Measurements from ENCODE around the gene ATP6V0D1. TPM values are rescaled to one million over a fixed set of nuclear protein-coding genes. Genes with fewer than 3 reads are reported as not detected.
A peak's percentile ranks its signal among the peaks of the same experiment; 100 is the strongest.

Gene ATP6V0D1
- 111 and 135 TPM in 2 replicates for polyA plus RNA-seq (2012; rRNA removed)
- 86.6 and 113 TPM in 2 replicates for polyA plus RNA-seq (2012; cell fraction: cytosol; rRNA removed)
- polyA plus RNA-seq (2012; cell fraction: nucleus; rRNA removed): 102 and 104 TPM in 2 replicates

DNA sequence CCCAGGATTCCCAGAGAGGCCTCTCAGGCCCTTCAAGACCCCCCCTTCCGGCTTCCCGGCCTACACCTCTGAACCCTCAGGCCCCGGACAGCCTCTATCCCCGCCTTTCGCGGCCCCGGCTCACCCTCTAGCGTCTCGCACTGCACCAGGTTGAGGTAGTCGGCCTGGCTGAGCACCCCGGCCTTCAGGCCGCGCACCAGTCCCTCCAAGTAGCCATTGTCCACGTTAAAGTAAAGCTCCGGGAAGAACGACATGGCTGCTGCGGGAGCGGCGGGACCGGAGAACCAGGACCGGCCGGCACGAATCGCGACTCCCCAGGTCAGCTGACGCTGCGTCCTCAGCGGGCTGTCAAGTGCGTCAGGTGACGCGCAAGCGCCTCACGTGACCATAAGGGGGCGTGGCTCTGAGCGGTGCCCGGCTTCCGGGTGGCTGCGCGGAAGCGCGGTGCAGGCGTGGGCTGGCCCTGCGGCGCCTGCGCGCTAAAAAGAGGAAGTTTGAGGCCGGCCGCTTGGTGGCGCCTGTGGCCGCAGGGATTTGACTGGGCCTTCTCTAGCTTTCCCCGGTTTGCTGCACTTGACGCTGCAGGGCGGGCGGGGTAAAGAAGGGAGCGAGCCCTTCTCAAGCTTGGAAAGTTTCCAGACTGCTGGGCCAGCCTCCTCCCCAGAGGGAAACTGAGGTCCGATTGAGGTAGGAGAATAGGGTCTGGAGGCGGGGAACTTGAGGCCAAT lies at the start of gene ATP6V0D1:
Gene ATP6V0D1, minus strand, starts transcription at position 325 of the 728 bp plus-strand sequence. Its CDS starts 71 bp downstream, at position 254.
- CTCF ChIA-PET: interaction anchor here (0.6 to 4.1 kb wide), 52 partner anchors 8 to 335 kb away, joined by 3 to 45 read pairs (median 4); partner anchors contain the start of genes C16orf86, CARMIL2, CTCF and ENKD1
- Histone ChIP-seq H3K79me2 (ENCODE audit: insufficient read depth) (peaks cover 66% of the 10 kb centered on the region), H3K9me2 (no peaks in the 10 kb centered on the region), H3K36me3 (replicated peaks in 1 of 2; ENCODE audit: control insufficient read depth in 1 of 2, insufficient read depth in 2 of 2, low read length in 1 of 2) (peaks cover 3 to 10% of the 10 kb centered on the region in 2 experiments), H3K9ac (peak within 1 kb of the TSS; percentile 90), H3K4me3 (ENCODE audit: low read depth in 2 of 2, low read length in 1 of 2) (peak within 1 kb of the TSS; percentile 80 to 100), H3K27me3 (ENCODE audit: insufficient read depth) (no peaks in the 10 kb centered on the region), H3F3A (replicated peaks; ENCODE audit: insufficient read depth) (no peaks in the 10 kb centered on the region), H4K20me1 (ENCODE audit: insufficient read depth) (peaks cover 30% of the 10 kb centered on the region), H3K27ac (ENCODE audit: low read depth in 2 of 2, low read length in 1 of 2) (peak within 1 kb of the TSS; percentile 89 to 91), H2AFZ (ENCODE audit: low read depth) (peak within 1 kb of the TSS; percentile 94), H3K4me2 (peak within 1 kb of the TSS; percentile 99), H3K9me3 (no peaks in the 10 kb centered on the region), H3K4me1 (ENCODE audit: control insufficient read depth in 1 of 2, insufficient read depth in 2 of 2, low read depth in 1 of 2, low read length in 1 of 2) (peaks cover 6 to 19% of the 10 kb centered on the region in 2 experiments; a peak in 1 of 4 replicates)
- WGBS (ENCODE audit: low lambda C conversion rate): 2% methylated on average over 23 of the region's 57 CpGs
- peak; percentile 98 for DNase-seq
- POLR2A ChIA-PET: interaction anchor here (0.5 to 1.6 kb wide), 12 partner anchors 8 to 604 kb away, joined by 3 to 7 read pairs (median 3); partner anchors contain the start of genes C16orf86, CTCF and ENKD1
- peak; percentile 89 for TF ChIP-seq NRF1 (IDR thresholded peaks at IDR 0.05; ENCODE audit: low read depth, low read length)
- TF ChIP-seq, protein P1, sequence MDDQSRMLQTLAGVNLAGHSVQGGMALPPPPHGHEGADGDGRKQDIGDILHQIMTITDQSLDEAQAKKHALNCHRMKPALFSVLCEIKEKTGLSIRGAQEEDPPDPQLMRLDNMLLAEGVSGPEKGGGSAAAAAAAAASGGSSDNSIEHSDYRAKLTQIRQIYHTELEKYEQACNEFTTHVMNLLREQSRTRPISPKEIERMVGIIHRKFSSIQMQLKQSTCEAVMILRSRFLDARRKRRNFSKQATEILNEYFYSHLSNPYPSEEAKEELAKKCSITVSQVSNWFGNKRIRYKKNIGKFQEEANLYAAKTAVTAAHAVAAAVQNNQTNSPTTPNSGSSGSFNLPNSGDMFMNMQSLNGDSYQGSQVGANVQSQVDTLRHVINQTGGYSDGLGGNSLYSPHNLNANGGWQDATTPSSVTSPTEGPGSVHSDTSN (IDR thresholded peaks at IDR 0.05): peak; percentile 64
- TF ChIP-seq, protein P2, sequence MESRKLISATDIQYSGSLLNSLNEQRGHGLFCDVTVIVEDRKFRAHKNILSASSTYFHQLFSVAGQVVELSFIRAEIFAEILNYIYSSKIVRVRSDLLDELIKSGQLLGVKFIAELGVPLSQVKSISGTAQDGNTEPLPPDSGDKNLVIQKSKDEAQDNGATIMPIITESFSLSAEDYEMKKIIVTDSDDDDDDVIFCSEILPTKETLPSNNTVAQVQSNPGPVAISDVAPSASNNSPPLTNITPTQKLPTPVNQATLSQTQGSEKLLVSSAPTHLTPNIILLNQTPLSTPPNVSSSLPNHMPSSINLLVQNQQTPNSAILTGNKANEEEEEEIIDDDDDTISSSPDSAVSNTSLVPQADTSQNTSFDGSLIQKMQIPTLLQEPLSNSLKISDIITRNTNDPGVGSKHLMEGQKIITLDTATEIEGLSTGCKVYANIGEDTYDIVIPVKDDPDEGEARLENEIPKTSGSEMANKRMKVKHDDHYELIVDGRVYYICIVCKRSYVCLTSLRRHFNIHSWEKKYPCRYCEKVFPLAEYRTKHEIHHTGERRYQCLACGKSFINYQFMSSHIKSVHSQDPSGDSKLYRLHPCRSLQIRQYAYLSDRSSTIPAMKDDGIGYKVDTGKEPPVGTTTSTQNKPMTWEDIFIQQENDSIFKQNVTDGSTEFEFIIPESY (IDR thresholded peaks at IDR 0.05; ENCODE audit: borderline replicate concordance, low read depth): no peak
- TF ChIP-seq TCF12 (IDR thresholded peaks at IDR 0.05): no peak; the same call in 1 of the 2 replicates
- TF ChIP-seq RAD21 (IDR thresholded peaks at IDR 0.05; ENCODE audit: low read length): peak; percentile 68
- TF ChIP-seq YY1 (IDR thresholded peaks at IDR 0.05; ENCODE audit: low read depth): no peak; the same call in 1 of the 2 replicates
- TF ChIP-seq, protein P3, sequence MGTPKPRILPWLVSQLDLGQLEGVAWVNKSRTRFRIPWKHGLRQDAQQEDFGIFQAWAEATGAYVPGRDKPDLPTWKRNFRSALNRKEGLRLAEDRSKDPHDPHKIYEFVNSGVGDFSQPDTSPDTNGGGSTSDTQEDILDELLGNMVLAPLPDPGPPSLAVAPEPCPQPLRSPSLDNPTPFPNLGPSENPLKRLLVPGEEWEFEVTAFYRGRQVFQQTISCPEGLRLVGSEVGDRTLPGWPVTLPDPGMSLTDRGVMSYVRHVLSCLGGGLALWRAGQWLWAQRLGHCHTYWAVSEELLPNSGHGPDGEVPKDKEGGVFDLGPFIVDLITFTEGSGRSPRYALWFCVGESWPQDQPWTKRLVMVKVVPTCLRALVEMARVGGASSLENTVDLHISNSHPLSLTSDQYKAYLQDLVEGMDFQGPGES (IDR thresholded peaks at IDR 0.05; ENCODE audit: low read depth, low read length): no peak
- TF ChIP-seq POLR2AphosphoS5 (IDR thresholded peaks at IDR 0.05; ENCODE audit: low read depth, low read length): peak; percentile 60
- TF ChIP-seq MAX (IDR thresholded peaks at IDR 0.05; ENCODE audit: low read depth): peak; percentile 37; the same call in 1 of the 2 replicates
- TF ChIP-seq FOXM1 (IDR thresholded peaks at IDR 0.05; ENCODE audit: low read depth): no peak
- TF ChIP-seq, protein P4, sequence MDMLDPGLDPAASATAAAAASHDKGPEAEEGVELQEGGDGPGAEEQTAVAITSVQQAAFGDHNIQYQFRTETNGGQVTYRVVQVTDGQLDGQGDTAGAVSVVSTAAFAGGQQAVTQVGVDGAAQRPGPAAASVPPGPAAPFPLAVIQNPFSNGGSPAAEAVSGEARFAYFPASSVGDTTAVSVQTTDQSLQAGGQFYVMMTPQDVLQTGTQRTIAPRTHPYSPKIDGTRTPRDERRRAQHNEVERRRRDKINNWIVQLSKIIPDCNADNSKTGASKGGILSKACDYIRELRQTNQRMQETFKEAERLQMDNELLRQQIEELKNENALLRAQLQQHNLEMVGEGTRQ (IDR thresholded peaks at IDR 0.05; ENCODE audit: borderline replicate concordance, low read depth, low read length): peak; percentile 100
- peak; percentile 79 for TF ChIP-seq CTCF (IDR thresholded peaks at IDR 0.05)
- TF ChIP-seq NFIC (IDR thresholded peaks at IDR 0.05; ENCODE audit: borderline replicate concordance): no peak; the same call in 1 of the 2 replicates
- no peak for TF ChIP-seq RXRA (IDR thresholded peaks at IDR 0.05; ENCODE audit: borderline replicate concordance, low read depth)
- TF ChIP-seq, protein P5, sequence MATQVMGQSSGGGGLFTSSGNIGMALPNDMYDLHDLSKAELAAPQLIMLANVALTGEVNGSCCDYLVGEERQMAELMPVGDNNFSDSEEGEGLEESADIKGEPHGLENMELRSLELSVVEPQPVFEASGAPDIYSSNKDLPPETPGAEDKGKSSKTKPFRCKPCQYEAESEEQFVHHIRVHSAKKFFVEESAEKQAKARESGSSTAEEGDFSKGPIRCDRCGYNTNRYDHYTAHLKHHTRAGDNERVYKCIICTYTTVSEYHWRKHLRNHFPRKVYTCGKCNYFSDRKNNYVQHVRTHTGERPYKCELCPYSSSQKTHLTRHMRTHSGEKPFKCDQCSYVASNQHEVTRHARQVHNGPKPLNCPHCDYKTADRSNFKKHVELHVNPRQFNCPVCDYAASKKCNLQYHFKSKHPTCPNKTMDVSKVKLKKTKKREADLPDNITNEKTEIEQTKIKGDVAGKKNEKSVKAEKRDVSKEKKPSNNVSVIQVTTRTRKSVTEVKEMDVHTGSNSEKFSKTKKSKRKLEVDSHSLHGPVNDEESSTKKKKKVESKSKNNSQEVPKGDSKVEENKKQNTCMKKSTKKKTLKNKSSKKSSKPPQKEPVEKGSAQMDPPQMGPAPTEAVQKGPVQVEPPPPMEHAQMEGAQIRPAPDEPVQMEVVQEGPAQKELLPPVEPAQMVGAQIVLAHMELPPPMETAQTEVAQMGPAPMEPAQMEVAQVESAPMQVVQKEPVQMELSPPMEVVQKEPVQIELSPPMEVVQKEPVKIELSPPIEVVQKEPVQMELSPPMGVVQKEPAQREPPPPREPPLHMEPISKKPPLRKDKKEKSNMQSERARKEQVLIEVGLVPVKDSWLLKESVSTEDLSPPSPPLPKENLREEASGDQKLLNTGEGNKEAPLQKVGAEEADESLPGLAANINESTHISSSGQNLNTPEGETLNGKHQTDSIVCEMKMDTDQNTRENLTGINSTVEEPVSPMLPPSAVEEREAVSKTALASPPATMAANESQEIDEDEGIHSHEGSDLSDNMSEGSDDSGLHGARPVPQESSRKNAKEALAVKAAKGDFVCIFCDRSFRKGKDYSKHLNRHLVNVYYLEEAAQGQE (IDR thresholded peaks at IDR 0.05; ENCODE audit: low read depth, low read length): no peak
- no peak for TF ChIP-seq FOSL2 (IDR thresholded peaks at IDR 0.05; ENCODE audit: borderline replicate concordance, low read depth)
- TF ChIP-seq SIN3A (IDR thresholded peaks at IDR 0.05; ENCODE audit: borderline replicate concordance, low read depth, low read length): peak; percentile 99
- no peak for TF ChIP-seq EP300 (IDR thresholded peaks at IDR 0.05; ENCODE audit: borderline replicate concordance in 1 of 2, low read depth in 1 of 2, low read length in 1 of 2)
- peak; percentile 69 for TF ChIP-seq GABPA (IDR thresholded peaks at IDR 0.05; ENCODE audit: low read depth)

All from SK-N-SH (cell line).